OCI-LY7 (cell line): Measurements from ENCODE around the gene TNS1. TPM values are rescaled to one million over a fixed set of nuclear protein-coding genes. Genes with fewer than 3 reads are reported as not detected.

Source experiments
- BruUV-seq: library from RNA; stranded (reverse); fragments of 400-500 nt; replicated peaks from 2 replicates; lab custom pipeline; 2021; lab: Mats Ljungman, UMichigan
- CTCF ChIA-PET: fragments of 300-600 bp; sonication (Branson Sonifier 250); formaldehyde crosslinking; loops from one replicate; lab custom pipeline; 2022; ENCODE audit warnings: antibody characterized with exemption; ENCODE audit not compliant: unreplicated experiment; lab: Charles Lee
- POLR2A ChIA-PET: fragments of 300-600 bp; sonication (Branson Sonifier 250); formaldehyde crosslinking; loops from one replicate; lab custom pipeline; 2022; ENCODE audit warnings: antibody characterized with exemption; lab: Charles Lee
- DNase-seq: peaks from one replicate; pipeline ENCODE4 v3.0.0-alpha.2; 2015; ENCODE audit warnings: low spot score
- H2AFZ ChIP-seq: fragments of 200-600 bp; sonication (generic), shearing (Covaris generic); 2 replicates; pipeline ENCODE4 v1.6.1; 2014; ENCODE audit warnings: mild to moderate bottlenecking, antibody characterized with exemption, low read length, moderate library complexity
- H3K27ac ChIP-seq: fragments of 200-600 bp; sonication (generic); 2 replicates; pipeline ENCODE4 v1.5.1; 2014; ENCODE audit warnings: mixed run types, low read depth, mild to moderate bottlenecking, moderate library complexity, low read length, inconsistent platforms; ENCODE audit not compliant: poor library complexity, severe bottlenecking
- H3K36me3 ChIP-seq: fragments of 200-600 bp; sonication (generic); 2 replicates; pipeline ENCODE4 v1.6.1; 2014; ENCODE audit warnings: mild to moderate bottlenecking, antibody characterized with exemption, low read length, moderate library complexity, mixed read lengths; ENCODE audit not compliant: insufficient read depth
- H3K4me1 ChIP-seq: fragments of 200-600 bp; sonication (generic); 2 replicates; pipeline ENCODE4 v1.5.1; 2014; ENCODE audit warnings: mild to moderate bottlenecking, low read length; ENCODE audit not compliant: insufficient read depth, poor library complexity, severe bottlenecking
- H3K4me2 ChIP-seq: fragments of 200-600 bp; sonication (generic); 2 replicates; pipeline ENCODE4 v1.6.1; 2014; ENCODE audit warnings: mild to moderate bottlenecking, low read length
- H3K4me3 ChIP-seq: fragments of 200-600 bp; sonication (generic); 2 replicates; pipeline ENCODE4 v1.5.1; 2014; ENCODE audit warnings: mild to moderate bottlenecking, low read depth, low read length; ENCODE audit not compliant: poor library complexity, severe bottlenecking
- H3K79me2 ChIP-seq: fragments of 200-600 bp; sonication (generic); 2 replicates; pipeline ENCODE4 v1.6.1; 2016; ENCODE audit warnings: low read depth, mild to moderate bottlenecking, low read length, moderate library complexity, mixed read lengths; ENCODE audit not compliant: insufficient read depth
- H3K9me2 ChIP-seq: fragments of 200-600 bp; sonication (generic); 2 replicates; pipeline ENCODE4 v1.6.1; 2016; ENCODE audit warnings: mild to moderate bottlenecking, low read length, mixed read lengths; ENCODE audit not compliant: insufficient read depth
- H3K9me3 ChIP-seq: fragments of 200-600 bp; sonication (generic); 2 replicates; pipeline ENCODE4 v1.6.1; 2014; ENCODE audit warnings: mild to moderate bottlenecking, mixed run types, low read length, mixed read lengths
- H4K20me1 ChIP-seq: fragments of 200-600 bp; sonication (generic); 2 replicates; pipeline ENCODE4 v1.6.1; 2014; ENCODE audit warnings: mild to moderate bottlenecking, antibody characterized with exemption, low read length, moderate library complexity, mixed read lengths; ENCODE audit not compliant: insufficient read depth
- CTCF ChIP-seq: fragments of 200-600 bp; sonication (generic); conservative IDR thresholded peaks from 2 replicates; pipeline ENCODE4 v1.5.1; 2014; ENCODE audit warnings: mild to moderate bottlenecking, antibody characterized with exemption, low read length, moderate library complexity, mixed read lengths
- EZH2phosphoT487 ChIP-seq: fragments of 200-600 bp; sonication (generic); IDR thresholded peaks from 2 replicates; pipeline ENCODE4 v1.6.1; 2018; ENCODE audit warnings: low read depth, borderline replicate concordance, mild to moderate bottlenecking, mixed run types, antibody characterized with exemption, low read length, moderate library complexity, mixed read lengths
- intact Hi-C: fragments of 100-400 bp; cut with micrococcal nuclease; formaldehyde crosslinking; loops from one replicate; pipeline ENCODE4 v1.10.0; 2022; ENCODE audit not compliant: unreplicated experiment
- total RNA-seq, 2 experiments: library from RNA; depleted of rRNA in 1 of 2; stranded (reverse); fragments of >200 nt in 1 of 2; shearing (Covaris generic) in 1 of 2; gene quantifications; 2 replicates each; pipeline ENCODE4 v1.2.3, GENCODE V29; 2014 to 2022

The TNS1 gene
- total RNA-seq, 2 experiments from 2014 or later: not detected

DNA sequence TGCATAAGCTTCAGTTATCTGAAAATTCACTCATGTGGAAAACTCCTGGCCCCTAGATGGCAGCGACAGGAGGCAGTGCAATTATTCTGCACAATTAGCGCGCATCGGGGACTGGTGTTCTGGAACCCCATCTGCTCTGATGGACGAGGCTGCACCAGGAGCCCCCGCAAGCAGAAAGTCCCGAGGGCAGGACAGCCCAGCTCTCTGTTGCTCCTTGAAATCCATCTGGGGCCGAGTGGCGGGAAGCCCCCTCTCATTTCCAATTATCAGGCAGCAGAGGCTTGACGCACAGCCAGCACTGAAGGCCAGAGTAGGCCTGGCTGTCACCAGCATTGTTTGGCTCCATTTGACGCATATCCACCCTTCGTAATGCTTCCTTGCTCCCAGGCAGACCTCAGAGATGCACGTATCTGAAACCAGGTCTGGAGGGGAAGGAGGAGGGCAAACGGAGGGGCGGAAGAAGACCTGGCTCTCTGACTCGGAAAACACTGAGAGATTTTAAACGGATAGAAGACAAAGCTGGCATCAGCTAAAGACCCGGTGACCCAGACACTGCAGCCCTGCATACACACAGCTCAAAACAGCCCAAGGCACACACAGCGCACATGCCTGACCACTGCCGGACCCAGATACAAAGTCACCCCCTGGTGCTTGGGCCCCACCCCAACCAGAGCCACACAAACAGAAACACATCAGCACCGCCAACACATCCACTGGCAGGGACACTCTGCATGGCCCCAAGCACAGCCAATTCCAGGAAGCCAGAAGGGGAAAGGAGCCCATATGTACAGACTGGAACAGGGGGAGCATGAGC lies 69.8 kb downstream of the TNS1 start:
- TF ChIP-seq CTCF (0 out of 2 replicates have a peak, but pooled peaks have one; percentile 27), EZH2phosphoT487 (no peak)
- no peaks in the 10 kb centered on the region for H3K36me3 ChIP-seq
- no peaks in the 10 kb centered on the region for H3K9me2 ChIP-seq
- H3K4me3 ChIP-seq: no peak overlapping the region
- CTCF ChIA-PET: interaction anchor here (1.2 kb wide), 1 partner anchor 61 kb away, joined by 5 read pairs; no protein-coding TSS in a partner anchor
- H3K27ac ChIP-seq: no peak overlapping the region
- no peaks in the 10 kb centered on the region for H3K9me3 ChIP-seq
- no peaks in the 10 kb centered on the region for H4K20me1 ChIP-seq
- BruUV-seq: no TSS peak
- no peak overlapping the region for H2AFZ ChIP-seq
- no peaks in the 10 kb centered on the region for H3K79me2 ChIP-seq
- intact Hi-C loops: no loop called here
- no peak for DNase-seq
- H3K4me1 ChIP-seq: no peaks in the 10 kb centered on the region
- POLR2A ChIA-PET: interaction anchor here (0.7 kb wide), 1 partner anchor 78 kb away, joined by 3 read pairs; no protein-coding TSS in a partner anchor
- no peak overlapping the region for H3K4me2 ChIP-seq

DNA sequence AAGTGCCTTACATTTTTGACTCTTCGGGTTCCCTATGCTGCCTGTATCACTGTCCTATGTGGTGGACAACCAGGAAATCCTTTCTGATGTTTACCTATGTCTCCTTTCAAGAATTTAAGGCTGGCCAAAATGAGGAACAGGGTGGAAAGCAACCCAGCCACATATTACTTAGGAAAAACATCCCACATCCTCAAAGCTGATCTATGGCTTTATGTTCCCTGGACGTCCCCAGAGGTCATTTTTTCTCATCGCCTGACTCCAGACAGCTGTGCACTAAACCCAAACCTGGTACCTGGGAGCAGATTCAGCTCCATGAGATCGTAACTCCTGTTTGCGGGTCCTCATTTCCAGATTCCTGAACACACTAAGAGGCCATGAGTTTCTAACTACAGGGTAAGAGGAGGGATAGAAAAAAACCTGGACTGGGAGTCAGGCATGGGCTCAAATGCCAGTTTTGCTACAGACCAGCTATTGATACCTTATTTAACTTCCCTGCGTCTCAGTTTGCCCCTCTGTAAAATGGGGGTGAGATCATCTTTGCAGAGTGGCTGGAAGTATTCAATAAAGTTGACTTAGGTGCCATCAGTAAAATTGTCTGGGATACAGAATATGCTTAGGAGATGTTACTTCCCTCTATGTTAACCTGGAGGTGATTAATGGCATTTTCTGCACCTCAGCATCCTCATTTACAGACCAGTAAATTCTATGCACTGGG lies 70.8 kb downstream of the TNS1 start:
- ChIA-PET CTCF (interaction anchor here (1.2 kb wide), 1 partner anchor 62 kb away, joined by 5 read pairs; no protein-coding TSS in a partner anchor), POLR2A (interaction anchor here (0.7 kb wide), 1 partner anchor 77 kb away, joined by 3 read pairs; no protein-coding TSS in a partner anchor)
- intact Hi-C loops: no loop called here
- no peak for DNase-seq
- H3K4me2 ChIP-seq: no peak overlapping the region
- H3K27ac ChIP-seq: no peak overlapping the region
- no TSS peak for BruUV-seq
- H3K9me2 ChIP-seq: no peaks in the 10 kb centered on the region
- TF ChIP-seq CTCF (no peak), EZH2phosphoT487 (no peak)
- no peaks in the 10 kb centered on the region for H3K4me1 ChIP-seq
- no peaks in the 10 kb centered on the region for H3K36me3 ChIP-seq
- H4K20me1 ChIP-seq: no peaks in the 10 kb centered on the region
- H3K9me3 ChIP-seq: no peaks in the 10 kb centered on the region
- no peak overlapping the region for H2AFZ ChIP-seq
- no peak overlapping the region for H3K4me3 ChIP-seq
- H3K79me2 ChIP-seq: no peaks in the 10 kb centered on the region
